Fibroblast of lung (primary cell): ENCODE data around the gene COL5A2.

ENCODE experiments used
- CTCF ChIP-seq, 2 donors: IDR thresholded peaks in 1 of 2; conservative IDR thresholded peaks in 1 of 2; 1 replicate in 1 of 2; 2 replicates in 1 of 2; pipeline ENCODE4 v1.5.1; 2011 to 2012; ENCODE audit warnings: low read length in 2 of 2, control low read depth in 1 of 2, inconsistent platforms in 1 of 2, low read depth in 1 of 2, mild to moderate bottlenecking in 1 of 2
- EZH2 ChIP-seq: IDR thresholded peaks from 2 replicates; pipeline ENCODE4 v1.5.1; 2012; ENCODE audit warnings: low read length, control low read depth, mild to moderate bottlenecking; ENCODE audit errors: missing control alignments

DNA sequence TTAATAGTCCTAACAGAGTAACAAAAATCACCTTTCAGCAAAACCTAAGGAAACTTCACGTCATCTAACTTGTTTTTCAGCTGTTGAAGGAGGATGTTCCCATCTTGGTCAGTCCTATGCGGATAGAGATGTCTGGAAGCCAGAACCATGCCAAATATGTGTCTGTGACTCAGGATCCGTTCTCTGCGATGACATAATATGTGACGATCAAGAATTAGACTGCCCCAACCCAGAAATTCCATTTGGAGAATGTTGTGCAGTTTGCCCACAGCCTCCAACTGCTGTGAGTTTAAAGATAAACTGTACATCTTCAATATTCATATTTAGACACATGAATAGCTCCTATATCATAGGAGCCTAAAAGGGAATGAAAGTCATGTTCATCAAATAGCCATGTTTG lies 194.9 kb downstream of the COL5A2 start:
- TF ChIP-seq CTCF (conservative IDR thresholded peaks at IDR 0.05 in 1 of 2, IDR thresholded peaks at IDR 0.05 in 1 of 2; ENCODE audit: low read depth in 1 of 2, low read length in 2 of 2), result no peak
- TF ChIP-seq EZH2, result no peak
